ENCODE measurements around the gene TAF5L.

The TAF5L gene

GRCh38 chr1:229631966-229632365, 6.0 kb upstream of the TAF5L start:
- no peak for TF ChIP-seq CTCF (IDR thresholded peaks at IDR 0.05; ENCODE audit: control insufficient read depth, extremely low read depth, insufficient read depth)
- no peak for DNase-seq (ENCODE audit: low read depth)
- H3K4me3 ChIP-seq (ENCODE audit: low read depth, low read length), result no peak overlapping the region

DNA sequence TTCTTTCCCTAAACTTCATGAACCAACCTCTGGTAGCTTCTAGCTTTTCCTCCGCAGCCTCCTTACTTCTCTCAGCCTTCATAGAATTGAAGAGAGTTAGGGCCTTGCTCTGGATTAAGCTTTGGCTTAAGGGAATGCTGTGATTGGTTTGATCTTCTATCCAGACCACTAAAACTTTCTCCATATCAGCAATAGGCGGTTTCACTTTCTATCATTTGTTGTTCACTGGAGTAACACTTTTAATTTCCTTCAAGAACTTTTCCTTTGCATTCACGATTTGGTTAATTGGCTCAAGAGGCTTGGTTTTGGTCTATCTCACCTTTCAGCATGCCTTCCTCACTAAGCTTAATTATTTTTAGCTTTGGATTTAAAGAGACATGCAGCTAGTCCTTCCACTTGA, 5.2 kb upstream of the TAF5L start:
- DNase-seq (ENCODE audit: low read depth), result no peak
- H3K4me3 ChIP-seq (ENCODE audit: low read depth, low read length), result no peak overlapping the region
- no peak for TF ChIP-seq CTCF (IDR thresholded peaks at IDR 0.05; ENCODE audit: control insufficient read depth, extremely low read depth, insufficient read depth)

DNA sequence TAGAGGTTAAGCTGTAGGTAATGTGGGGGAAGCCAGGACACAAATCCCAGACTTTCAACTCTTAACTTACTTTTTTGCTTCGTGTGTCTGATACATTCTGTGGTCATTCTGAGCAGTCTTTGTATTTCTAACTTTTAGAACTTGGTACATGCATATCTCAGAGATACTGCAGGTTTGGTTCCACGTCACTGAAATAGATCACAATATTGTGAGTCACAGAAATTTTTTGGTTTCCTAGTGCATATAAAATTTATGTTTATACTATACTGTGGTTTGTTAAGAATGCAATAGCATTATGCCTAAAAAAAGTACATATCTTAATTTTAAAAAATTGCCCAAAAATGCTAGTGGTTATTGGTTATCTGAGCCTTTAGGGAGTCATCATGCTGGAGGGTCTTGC, 3.3 kb upstream of the TAF5L start:
- no peak for TF ChIP-seq CTCF (IDR thresholded peaks at IDR 0.05; ENCODE audit: control insufficient read depth, extremely low read depth, insufficient read depth)
- DNase-seq (ENCODE audit: low read depth), result no peak
- no peak overlapping the region for H3K4me3 ChIP-seq (ENCODE audit: low read depth, low read length)

- peak overlapping the region; percentile 96 for H3K4me3 ChIP-seq (ENCODE audit: low read depth, low read length)
- DNase-seq (ENCODE audit: low read depth), result no peak
- TF ChIP-seq CTCF (IDR thresholded peaks at IDR 0.05; ENCODE audit: control insufficient read depth, extremely low read depth, insufficient read depth), result no peak
Observed at GRCh38 chr1:229627003-229627402, 1.1 kb upstream of the TAF5L start.

DNA sequence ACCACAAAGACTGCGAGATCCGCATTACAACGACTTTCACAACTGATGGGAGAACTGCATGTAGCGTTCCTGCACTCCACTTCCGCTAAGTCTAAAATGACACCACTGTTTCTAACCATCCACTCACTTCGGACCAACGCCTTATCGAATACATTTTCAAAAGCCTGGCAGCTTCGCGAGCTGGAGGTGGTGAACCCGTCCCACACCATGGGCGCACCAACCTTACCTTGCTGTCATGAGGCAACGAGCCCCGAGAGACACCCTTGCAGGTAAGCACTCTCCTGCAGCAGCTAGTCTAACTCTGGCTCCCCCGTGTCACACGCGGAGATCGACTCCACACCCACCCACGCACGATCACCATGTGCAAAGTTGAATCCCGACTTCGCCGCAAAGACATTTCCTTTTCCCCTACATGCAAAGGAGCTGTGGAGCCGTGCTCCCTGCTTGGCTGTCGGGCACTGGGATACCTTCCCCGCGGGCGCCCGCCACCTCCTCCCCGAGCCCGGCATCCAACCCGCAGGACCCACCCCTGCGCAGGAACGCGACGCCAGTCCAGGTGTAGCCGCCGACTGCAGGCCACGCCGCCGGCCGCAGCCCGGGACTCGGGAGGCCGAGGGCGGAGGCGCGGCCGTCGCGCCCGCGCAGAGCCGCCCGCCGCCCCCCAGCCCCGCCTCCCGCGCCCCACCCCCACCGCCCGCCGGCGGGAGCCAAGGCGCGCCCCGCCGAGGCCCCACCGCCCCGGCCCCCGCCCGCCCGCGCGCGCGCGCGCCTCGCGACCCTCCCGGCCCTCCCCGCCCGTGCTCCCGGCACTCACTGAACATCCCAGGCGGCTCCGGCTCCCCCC, 629 bp downstream of the TAF5L start:
- DNase-seq (ENCODE audit: low read depth), result peak; percentile 7

GRCh38 chr1:229624521-229625070, 1.3 kb downstream of the TAF5L start:
- peak overlapping the region; percentile 85 for H3K4me3 ChIP-seq (ENCODE audit: low read depth, low read length)
- no peak for DNase-seq (ENCODE audit: low read depth)
- no peak for TF ChIP-seq CTCF (IDR thresholded peaks at IDR 0.05; ENCODE audit: control insufficient read depth, extremely low read depth, insufficient read depth)

More for the DNA sequence above, 629 bp downstream of the TAF5L start:
- peak overlapping the region; percentile 85 for H3K4me3 ChIP-seq (ENCODE audit: low read depth, low read length)
- TF ChIP-seq CTCF (IDR thresholded peaks at IDR 0.05; ENCODE audit: control insufficient read depth, extremely low read depth, insufficient read depth), result no peak
